ENCODE data around the gene TRPV5. TPM values are rescaled to one million over a fixed set of nuclear protein-coding genes. Genes with fewer than 3 reads are reported as not detected.

The TRPV5 gene
- total RNA-seq, 2 experiments from 2014 or later, result not detected

- CTCF ChIA-PET, result interaction anchor here (0.7 to 1.2 kb wide), 2 partner anchors 8 to 17 kb away, joined by 3 read pairs; no protein-coding TSS in a partner anchor
Observed at GRCh38 chr7:142934056-142934455, 510 bp upstream of the TRPV5 start.

GRCh38 chr7:142933092-142933475, 462 bp downstream of the TRPV5 start:
- H3K36me3 Mint-ChIP-seq (ENCODE audit: low read depth), result no peaks in the 10 kb centered on the region
- H3K4me3 Mint-ChIP-seq, result no peak overlapping the region
- ChIA-PET POLR2A (no interaction called here), CTCF (no interaction called here)
- H3K4me1 Mint-ChIP-seq, result no peaks in the 10 kb centered on the region
- no peaks in the 10 kb centered on the region for H3K27me3 Mint-ChIP-seq
- no peaks in the 10 kb centered on the region for H3K9me3 Mint-ChIP-seq
- H3K27ac Mint-ChIP-seq, result no peak overlapping the region
- DNase-seq, result no peak

More at GRCh38 chr7:142934056-142934455, 510 bp upstream of the TRPV5 start:
- Mint-ChIP-seq H3K4me1 (no peaks in the 10 kb centered on the region), H3K9me3 (no peaks in the 10 kb centered on the region), H3K27me3 (no peaks in the 10 kb centered on the region), H3K4me3 (no peak overlapping the region), H3K36me3 (ENCODE audit: low read depth) (no peaks in the 10 kb centered on the region), H3K27ac (no peak overlapping the region)
- POLR2A ChIA-PET, result no interaction called here
- no peak for DNase-seq

GRCh38 chr7:142932386-142933091, 1.0 kb downstream of the TRPV5 start:
- CTCF ChIA-PET, result interaction anchor here (1.2 kb wide), 1 partner anchor 398 kb away, joined by 3 read pairs; no protein-coding TSS in a partner anchor
- no peaks in the 10 kb centered on the region for H3K27me3 Mint-ChIP-seq

GRCh38 chr7:142930126-142930730, 3.3 kb downstream of the TRPV5 start:
- no peak for DNase-seq
- H3K36me3 Mint-ChIP-seq (ENCODE audit: low read depth), result no peaks in the 10 kb centered on the region
- H3K27ac Mint-ChIP-seq, result no peak overlapping the region
- H3K9me3 Mint-ChIP-seq, result no peaks in the 10 kb centered on the region
- no peaks in the 10 kb centered on the region for H3K4me1 Mint-ChIP-seq
- H3K27me3 Mint-ChIP-seq, result peaks cover 2% of the 10 kb centered on the region
- ChIA-PET POLR2A (no interaction called here), CTCF (no interaction called here)
- H3K4me3 Mint-ChIP-seq, result no peak overlapping the region

More at GRCh38 chr7:142932386-142933091, 1.0 kb downstream of the TRPV5 start:
- no peaks in the 10 kb centered on the region for H3K36me3 Mint-ChIP-seq (ENCODE audit: low read depth)
- POLR2A ChIA-PET, result no interaction called here
- H3K4me3 Mint-ChIP-seq, result no peak overlapping the region
- no peaks in the 10 kb centered on the region for H3K9me3 Mint-ChIP-seq
- no peaks in the 10 kb centered on the region for H3K4me1 Mint-ChIP-seq
- DNase-seq, result no peak
- H3K27ac Mint-ChIP-seq, result no peak overlapping the region

- Mint-ChIP-seq H3K36me3 (ENCODE audit: low read depth) (no peaks in the 10 kb centered on the region), H3K4me3 (no peak overlapping the region), H3K27me3 (peaks cover 4% of the 10 kb centered on the region), H3K27ac (no peak overlapping the region), H3K4me1 (no peaks in the 10 kb centered on the region), H3K9me3 (no peaks in the 10 kb centered on the region)
- ChIA-PET CTCF (no interaction called here), POLR2A (no interaction called here)
- no peak for DNase-seq
Observed at GRCh38 chr7:142927949-142928348, 5.6 kb downstream of the TRPV5 start.

GRCh38 chr7:142927085-142927745, 6.3 kb downstream of the TRPV5 start:
- DNase-seq, result no peak
- peaks cover 4% of the 10 kb centered on the region for H3K27me3 Mint-ChIP-seq
- CTCF ChIA-PET, result interaction anchor here (0.6 kb wide), 1 partner anchor 27 kb away, joined by 3 read pairs; no protein-coding TSS in a partner anchor
- no peak overlapping the region for H3K27ac Mint-ChIP-seq
- POLR2A ChIA-PET, result no interaction called here
- H3K4me3 Mint-ChIP-seq, result no peak overlapping the region
- H3K9me3 Mint-ChIP-seq, result no peaks in the 10 kb centered on the region
- no peaks in the 10 kb centered on the region for H3K36me3 Mint-ChIP-seq (ENCODE audit: low read depth)
- no peaks in the 10 kb centered on the region for H3K4me1 Mint-ChIP-seq

GRCh38 chr7:142925413-142925812, 8.1 kb downstream of the TRPV5 start:
- Mint-ChIP-seq H3K9me3 (no peaks in the 10 kb centered on the region), H3K4me3 (no peak overlapping the region), H3K27ac (no peak overlapping the region), H3K36me3 (ENCODE audit: low read depth) (no peaks in the 10 kb centered on the region), H3K27me3 (peaks cover 5% of the 10 kb centered on the region), H3K4me1 (no peaks in the 10 kb centered on the region)
- ChIA-PET CTCF (no interaction called here), POLR2A (no interaction called here)
- no peak for DNase-seq

- H3K27me3 Mint-ChIP-seq, result peaks cover 7% of the 10 kb centered on the region
- H3K4me3 Mint-ChIP-seq, result no peak overlapping the region
- CTCF ChIA-PET, result no interaction called here
Observed at GRCh38 chr7:142923391-142923790, 10.2 kb downstream of the TRPV5 start.

GRCh38 chr7:142919656-142920055, 13.9 kb downstream of the TRPV5 start:
- ChIA-PET CTCF (no interaction called here), POLR2A (interaction anchor here (0.6 kb wide), 1 partner anchor 79 kb away, joined by 3 read pairs; no protein-coding TSS in a partner anchor)
- no peaks in the 10 kb centered on the region for H3K4me1 Mint-ChIP-seq
- H3K4me3 Mint-ChIP-seq, result no peak overlapping the region
- H3K36me3 Mint-ChIP-seq (ENCODE audit: low read depth), result no peaks in the 10 kb centered on the region
- H3K27ac Mint-ChIP-seq, result no peak overlapping the region
- H3K9me3 Mint-ChIP-seq, result no peaks in the 10 kb centered on the region
- H3K27me3 Mint-ChIP-seq, result peaks cover 11% of the 10 kb centered on the region
- no peak for DNase-seq

More at GRCh38 chr7:142923391-142923790, 10.2 kb downstream of the TRPV5 start:
- POLR2A ChIA-PET, result no interaction called here
- Mint-ChIP-seq H3K27ac (no peak overlapping the region), H3K4me1 (no peaks in the 10 kb centered on the region), H3K36me3 (ENCODE audit: low read depth) (no peaks in the 10 kb centered on the region), H3K9me3 (no peaks in the 10 kb centered on the region)
- no peak for DNase-seq

- H3K27me3 Mint-ChIP-seq, result peaks cover 11% of the 10 kb centered on the region
- no peaks in the 10 kb centered on the region for H3K9me3 Mint-ChIP-seq
- H3K4me3 Mint-ChIP-seq, result no peak overlapping the region
- POLR2A ChIA-PET, result no interaction called here
- no peaks in the 10 kb centered on the region for H3K36me3 Mint-ChIP-seq (ENCODE audit: low read depth)
- H3K4me1 Mint-ChIP-seq, result no peaks in the 10 kb centered on the region
- CTCF ChIA-PET, result no interaction called here
- no peak overlapping the region for H3K27ac Mint-ChIP-seq
- DNase-seq, result no peak
Observed at GRCh38 chr7:142918901-142919300, 14.6 kb downstream of the TRPV5 start.

GRCh38 chr7:142917447-142917846, 16.1 kb downstream of the TRPV5 start:
- DNase-seq, result no peak
- no peaks in the 10 kb centered on the region for H3K4me1 Mint-ChIP-seq
- ChIA-PET CTCF (no interaction called here), POLR2A (no interaction called here)
- H3K27ac Mint-ChIP-seq, result no peak overlapping the region
- no peaks in the 10 kb centered on the region for H3K36me3 Mint-ChIP-seq (ENCODE audit: low read depth)
- H3K9me3 Mint-ChIP-seq, result no peaks in the 10 kb centered on the region
- peaks cover 11% of the 10 kb centered on the region for H3K27me3 Mint-ChIP-seq
- H3K4me3 Mint-ChIP-seq, result no peak overlapping the region

GRCh38 chr7:142916508-142916907, 17.0 kb downstream of the TRPV5 start:
- no peak overlapping the region for H3K4me3 Mint-ChIP-seq
- ChIA-PET POLR2A (no interaction called here), CTCF (interaction anchor here (0.7 to 1.1 kb wide), 2 partner anchors 11 to 18 kb away, joined by 3 read pairs; no protein-coding TSS in a partner anchor)
- peaks cover 13% of the 10 kb centered on the region for H3K27me3 Mint-ChIP-seq
- no peak for DNase-seq
- H3K9me3 Mint-ChIP-seq, result no peaks in the 10 kb centered on the region
- H3K36me3 Mint-ChIP-seq (ENCODE audit: low read depth), result no peaks in the 10 kb centered on the region
- H3K27ac Mint-ChIP-seq, result no peak overlapping the region
- H3K4me1 Mint-ChIP-seq, result no peaks in the 10 kb centered on the region

- no peaks in the 10 kb centered on the region for H3K9me3 Mint-ChIP-seq
- H3K27ac Mint-ChIP-seq, result no peak overlapping the region
- H3K4me3 Mint-ChIP-seq, result no peak overlapping the region
- H3K27me3 Mint-ChIP-seq, result peaks cover 19% of the 10 kb centered on the region
- no peaks in the 10 kb centered on the region for H3K4me1 Mint-ChIP-seq
- no peaks in the 10 kb centered on the region for H3K36me3 Mint-ChIP-seq (ENCODE audit: low read depth)
- CTCF ChIA-PET, result no interaction called here
- no peak for DNase-seq
- POLR2A ChIA-PET, result no interaction called here
Observed at GRCh38 chr7:142915315-142915714, 18.2 kb downstream of the TRPV5 start.

Data from activated CD4-positive, alpha-beta T cell treated with anti-CD3 and anti-CD28 coated beads, Interleukin-2, amount 10 ng/mL, durations not matched to agents 7 days and 5 days (primary cell).